ENCODE results near the gene CD244.

- TF ChIP-seq POLR2AphosphoS5 (IDR thresholded peaks at IDR 0.05) (no peak), CTCF (IDR thresholded peaks at IDR 0.05) (no peak), POLR2A (IDR thresholded peaks at IDR 0.05) (no peak), EP300 (IDR thresholded peaks at IDR 0.05) (no peak)
Measured at GRCh38 chr1:160866695-160867260, 4.1 kb upstream of the CD244 start.

Data from gastroesophageal sphincter (tissue), 3 donors.